ENCODE measurements around the gene WWOX.

The WWOX gene

GRCh38 chr16:78258375-78259065 is 159.1 kb downstream of the WWOX start:
- no peak for DNase-seq (ENCODE audit: low read depth in 1 of 2, low spot score in 1 of 2)

GRCh38 chr16:78259873-78260272 is 160.4 kb downstream of the WWOX start:
- DNase-seq (ENCODE audit: low read depth in 1 of 2, low spot score in 1 of 2), result no peak

- no peak for DNase-seq (ENCODE audit: low read depth in 1 of 2, low spot score in 1 of 2)
Measured at GRCh38 chr16:78264642-78265041, 165.2 kb downstream of the WWOX start.

GRCh38 chr16:78269256-78269655 is 169.8 kb downstream of the WWOX start:
- no peak for DNase-seq (ENCODE audit: low read depth in 1 of 2, low spot score in 1 of 2)

- no peak for DNase-seq (ENCODE audit: low read depth in 1 of 2, low spot score in 1 of 2)
Measured at GRCh38 chr16:78271981-78272380, 172.5 kb downstream of the WWOX start.

- DNase-seq (ENCODE audit: low read depth in 1 of 2, low spot score in 1 of 2), result no peak
Measured at GRCh38 chr16:78274771-78275170, 175.3 kb downstream of the WWOX start.

- no peak for DNase-seq (ENCODE audit: low read depth in 1 of 2, low spot score in 1 of 2)
Measured at GRCh38 chr16:78275420-78275819, 176.0 kb downstream of the WWOX start.

- DNase-seq (ENCODE audit: low read depth in 1 of 2, low spot score in 1 of 2), result no peak
Measured at GRCh38 chr16:78277321-78278055, 178.0 kb downstream of the WWOX start.

GRCh38 chr16:78278056-78278450 is 178.6 kb downstream of the WWOX start:
- no peak for DNase-seq (ENCODE audit: low read depth in 1 of 2, low spot score in 1 of 2)

- no peak for DNase-seq (ENCODE audit: low read depth in 1 of 2, low spot score in 1 of 2)
Measured at GRCh38 chr16:78281115-78281514, 181.7 kb downstream of the WWOX start.

GRCh38 chr16:78283548-78284251 is 184.2 kb downstream of the WWOX start:
- DNase-seq (ENCODE audit: low read depth in 1 of 2, low spot score in 1 of 2), result no peak

GRCh38 chr16:78284326-78284725 is 184.9 kb downstream of the WWOX start:
- no peak for DNase-seq (ENCODE audit: low read depth in 1 of 2, low spot score in 1 of 2)

- DNase-seq (ENCODE audit: low read depth in 1 of 2, low spot score in 1 of 2), result no peak
Measured at GRCh38 chr16:78284957-78285434, 185.5 kb downstream of the WWOX start.

- DNase-seq (ENCODE audit: low read depth in 1 of 2, low spot score in 1 of 2), result no peak
Measured at GRCh38 chr16:78285437-78285922, 186.0 kb downstream of the WWOX start.

GRCh38 chr16:78286065-78286464 is 186.6 kb downstream of the WWOX start:
- no peak for DNase-seq (ENCODE audit: low read depth in 1 of 2, low spot score in 1 of 2)

GRCh38 chr16:78288888-78289287 is 189.4 kb downstream of the WWOX start:
- no peak for DNase-seq (ENCODE audit: low read depth in 1 of 2, low spot score in 1 of 2)

GRCh38 chr16:78289373-78289772 is 189.9 kb downstream of the WWOX start:
- DNase-seq (ENCODE audit: low read depth in 1 of 2, low spot score in 1 of 2), result no peak

GRCh38 chr16:78289844-78290277 is 190.4 kb downstream of the WWOX start:
- DNase-seq (ENCODE audit: low read depth in 1 of 2, low spot score in 1 of 2), result no peak

- no peak for DNase-seq (ENCODE audit: low read depth in 1 of 2, low spot score in 1 of 2)
Measured at GRCh38 chr16:78290395-78290794, 190.9 kb downstream of the WWOX start.

GRCh38 chr16:78290872-78291591 is 191.6 kb downstream of the WWOX start:
- DNase-seq (ENCODE audit: low read depth in 1 of 2, low spot score in 1 of 2), result no peak

- DNase-seq (ENCODE audit: low read depth in 1 of 2, low spot score in 1 of 2), result no peak
Measured at GRCh38 chr16:78291604-78292003, 192.2 kb downstream of the WWOX start.

All from activated CD4-positive, alpha-beta T cell treated with anti-CD3 and anti-CD28 coated beads, Interleukin-2, amount 50 U/mL, for 24 hours (primary cell).